Measurements from ENCODE around the gene XYLT1. TPM values are rescaled to one million over a fixed set of nuclear protein-coding genes. Genes with fewer than 3 reads are reported as not detected.

The XYLT1 gene
- total RNA-seq, 1 donor from 2014 or later = 27.3 TPM

- H3K4me3 ChIP-seq = no peak overlapping the region
- no peaks in the 10 kb centered on the region for H3K27me3 ChIP-seq
- DNase-seq (ENCODE audit: extremely low spot score in 2 of 2) = no peak
- H3K9me3 ChIP-seq = no peaks in the 10 kb centered on the region
- H3K36me3 ChIP-seq = no peaks in the 10 kb centered on the region
- intact Hi-C loops (cut with DNase I) = no loop called here
- peak overlapping the region; percentile 62 for H3K27ac ChIP-seq
- TF ChIP-seq POLR2A (IDR thresholded peaks at IDR 0.05) (no peak), POLR2AphosphoS5 (IDR thresholded peaks at IDR 0.05; ENCODE audit: insufficient read depth in 1 of 2, low read depth in 1 of 2) (peak in 1 of 2 donors; percentile 89)
- TF ChIP-seq, protein P1, sequence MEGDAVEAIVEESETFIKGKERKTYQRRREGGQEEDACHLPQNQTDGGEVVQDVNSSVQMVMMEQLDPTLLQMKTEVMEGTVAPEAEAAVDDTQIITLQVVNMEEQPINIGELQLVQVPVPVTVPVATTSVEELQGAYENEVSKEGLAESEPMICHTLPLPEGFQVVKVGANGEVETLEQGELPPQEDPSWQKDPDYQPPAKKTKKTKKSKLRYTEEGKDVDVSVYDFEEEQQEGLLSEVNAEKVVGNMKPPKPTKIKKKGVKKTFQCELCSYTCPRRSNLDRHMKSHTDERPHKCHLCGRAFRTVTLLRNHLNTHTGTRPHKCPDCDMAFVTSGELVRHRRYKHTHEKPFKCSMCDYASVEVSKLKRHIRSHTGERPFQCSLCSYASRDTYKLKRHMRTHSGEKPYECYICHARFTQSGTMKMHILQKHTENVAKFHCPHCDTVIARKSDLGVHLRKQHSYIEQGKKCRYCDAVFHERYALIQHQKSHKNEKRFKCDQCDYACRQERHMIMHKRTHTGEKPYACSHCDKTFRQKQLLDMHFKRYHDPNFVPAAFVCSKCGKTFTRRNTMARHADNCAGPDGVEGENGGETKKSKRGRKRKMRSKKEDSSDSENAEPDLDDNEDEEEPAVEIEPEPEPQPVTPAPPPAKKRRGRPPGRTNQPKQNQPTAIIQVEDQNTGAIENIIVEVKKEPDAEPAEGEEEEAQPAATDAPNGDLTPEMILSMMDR (IDR thresholded peaks at IDR 0.05) = no peak
- peaks cover 58% of the 10 kb centered on the region for H3K4me1 ChIP-seq
Observed at GRCh38 chr16:17304491-17305119, 166.2 kb downstream of the XYLT1 start.

DNA sequence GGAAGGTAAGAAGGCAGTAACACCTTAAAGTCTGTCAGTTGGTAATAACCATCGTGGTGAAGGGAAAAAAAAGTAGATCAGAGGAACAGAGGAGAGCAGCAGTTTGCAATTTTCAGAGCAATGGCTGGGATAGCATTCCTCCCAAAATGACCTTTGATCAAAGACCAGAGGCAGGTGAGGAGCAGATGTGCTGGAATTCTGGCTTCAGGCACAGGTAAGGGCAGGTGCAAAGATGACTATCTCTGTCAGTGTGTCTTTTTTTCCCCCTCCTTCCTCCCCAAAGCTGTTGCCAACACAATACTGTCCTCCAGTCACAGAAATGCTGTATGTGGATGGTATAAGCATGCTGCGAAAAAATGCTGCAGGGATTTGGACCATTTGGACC, 166.7 kb downstream of the XYLT1 start:
- H3K4me1 ChIP-seq = peaks cover 58% of the 10 kb centered on the region
- no peak overlapping the region for H3K4me3 ChIP-seq
- H3K27ac ChIP-seq = peak overlapping the region; percentile 62
- H3K9me3 ChIP-seq = no peaks in the 10 kb centered on the region
- no peak for DNase-seq (ENCODE audit: extremely low spot score in 2 of 2)
- intact Hi-C loops (cut with DNase I) = no loop called here
- no peaks in the 10 kb centered on the region for H3K36me3 ChIP-seq
- TF ChIP-seq POLR2AphosphoS5 (IDR thresholded peaks at IDR 0.05; ENCODE audit: insufficient read depth in 1 of 2, low read depth in 1 of 2) (no peak), POLR2A (IDR thresholded peaks at IDR 0.05) (no peak)
- TF ChIP-seq, protein P1 (IDR thresholded peaks at IDR 0.05) = no peak
- H3K27me3 ChIP-seq = no peaks in the 10 kb centered on the region

- TF ChIP-seq POLR2AphosphoS5 (IDR thresholded peaks at IDR 0.05; ENCODE audit: insufficient read depth in 1 of 2, low read depth in 1 of 2) = no peak
- TF ChIP-seq, protein P1 (IDR thresholded peaks at IDR 0.05) = no peak
- TF ChIP-seq POLR2A (IDR thresholded peaks at IDR 0.05) = no peak
- Histone ChIP-seq H3K9me3 (no peaks in the 10 kb centered on the region), H3K4me3 (no peak overlapping the region), H3K27ac (no peak overlapping the region), H3K4me1 (peaks cover 58% of the 10 kb centered on the region), H3K36me3 (no peaks in the 10 kb centered on the region), H3K27me3 (no peaks in the 10 kb centered on the region)
- intact Hi-C loops (cut with DNase I) = no loop called here
- DNase-seq (ENCODE audit: extremely low spot score in 2 of 2) = no peak
Observed at GRCh38 chr16:17303101-17303500, 167.7 kb downstream of the XYLT1 start.

GRCh38 chr16:17302620-17303019, 168.1 kb downstream of the XYLT1 start:
- no peaks in the 10 kb centered on the region for H3K9me3 ChIP-seq
- H3K4me1 ChIP-seq = peaks cover 55% of the 10 kb centered on the region
- H3K36me3 ChIP-seq = no peaks in the 10 kb centered on the region
- H3K27me3 ChIP-seq = no peaks in the 10 kb centered on the region
- TF ChIP-seq, protein P1 (IDR thresholded peaks at IDR 0.05) = no peak
- TF ChIP-seq POLR2AphosphoS5 (IDR thresholded peaks at IDR 0.05; ENCODE audit: insufficient read depth in 1 of 2, low read depth in 1 of 2) (no peak), POLR2A (IDR thresholded peaks at IDR 0.05) (no peak)
- intact Hi-C loops (cut with DNase I) = no loop called here
- no peak for DNase-seq (ENCODE audit: extremely low spot score in 2 of 2)
- no peak overlapping the region for H3K4me3 ChIP-seq
- no peak overlapping the region for H3K27ac ChIP-seq

DNA sequence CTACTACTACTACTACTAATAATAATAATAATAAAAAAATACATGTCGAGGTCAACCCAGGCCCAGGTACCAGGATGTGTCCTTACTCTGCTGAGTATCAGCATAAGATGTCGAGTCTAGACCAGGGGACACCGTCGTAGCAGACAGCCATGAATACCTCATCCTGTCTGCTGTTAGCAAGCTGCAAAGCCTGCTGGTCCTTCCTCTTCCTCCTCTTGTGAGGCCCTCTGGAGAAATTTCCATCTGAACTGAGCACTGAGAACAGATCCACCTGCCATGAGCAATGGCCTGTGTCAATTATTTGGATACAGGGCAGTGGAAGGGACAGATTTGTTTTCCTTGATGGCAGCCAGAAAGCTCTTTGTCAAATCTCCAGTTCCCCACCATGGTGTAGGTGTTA, 168.5 kb downstream of the XYLT1 start:
- intact Hi-C loops (cut with DNase I) = no loop called here
- DNase-seq (ENCODE audit: extremely low spot score in 2 of 2) = no peak
- H3K27ac ChIP-seq = no peak overlapping the region
- no peaks in the 10 kb centered on the region for H3K9me3 ChIP-seq
- H3K4me3 ChIP-seq = no peak overlapping the region
- TF ChIP-seq, protein P1 (IDR thresholded peaks at IDR 0.05) = no peak
- TF ChIP-seq POLR2AphosphoS5 (IDR thresholded peaks at IDR 0.05; ENCODE audit: insufficient read depth in 1 of 2, low read depth in 1 of 2) = no peak
- no peak for TF ChIP-seq POLR2A (IDR thresholded peaks at IDR 0.05)
- peaks cover 51% of the 10 kb centered on the region for H3K4me1 ChIP-seq
- no peaks in the 10 kb centered on the region for H3K36me3 ChIP-seq
- no peaks in the 10 kb centered on the region for H3K27me3 ChIP-seq

Data from vagina (tissue), 2 donors.